Measurements from ENCODE around the gene TFPI.

TFPI gene

GRCh38 chr2:187586011-187586641, 31.9 kb upstream of the TFPI start:
- Histone ChIP-seq H3K4me3 (replicated peaks; ENCODE audit: low read depth, low read length) (no peak overlapping the region), H3K27me3 (replicated peaks; ENCODE audit: control insufficient read depth, insufficient read depth, low read length) (no peaks in the 10 kb centered on the region), H3K36me3 (ENCODE audit: control insufficient read depth, insufficient read depth, low read length) (no peaks in the 10 kb centered on the region)
- no peak for DNase-seq (ENCODE audit: extremely low read depth, insufficient read length)
- no peak for TF ChIP-seq CTCF (IDR thresholded peaks at IDR 0.05; ENCODE audit: insufficient read depth, low read length, poor library complexity, severe bottlenecking)

- Histone ChIP-seq H3K27me3 (replicated peaks; ENCODE audit: control insufficient read depth, insufficient read depth, low read length) (no peaks in the 10 kb centered on the region), H3K4me3 (replicated peaks; ENCODE audit: low read depth, low read length) (no peak overlapping the region), H3K36me3 (ENCODE audit: control insufficient read depth, insufficient read depth, low read length) (no peaks in the 10 kb centered on the region)
- no peak for DNase-seq (ENCODE audit: extremely low read depth, insufficient read length)
- peak; percentile 67 for TF ChIP-seq CTCF (IDR thresholded peaks at IDR 0.05; ENCODE audit: insufficient read depth, low read length, poor library complexity, severe bottlenecking)
Measured at GRCh38 chr2:187581125-187581896, 27.1 kb upstream of the TFPI start.

GRCh38 chr2:187580462-187581124, 26.4 kb upstream of the TFPI start:
- H3K27me3 ChIP-seq (replicated peaks; ENCODE audit: control insufficient read depth, insufficient read depth, low read length) = no peaks in the 10 kb centered on the region
- peak; percentile 18 for DNase-seq (ENCODE audit: extremely low read depth, insufficient read length)
- no peak overlapping the region for H3K4me3 ChIP-seq (replicated peaks; ENCODE audit: low read depth, low read length)
- H3K36me3 ChIP-seq (ENCODE audit: control insufficient read depth, insufficient read depth, low read length) = no peaks in the 10 kb centered on the region
- peak; percentile 36 for TF ChIP-seq CTCF (IDR thresholded peaks at IDR 0.05; ENCODE audit: insufficient read depth, low read length, poor library complexity, severe bottlenecking)

- H3K4me3 ChIP-seq (replicated peaks; ENCODE audit: low read depth, low read length) = no peak overlapping the region
- DNase-seq (ENCODE audit: extremely low read depth, insufficient read length) = no peak
- no peak for TF ChIP-seq CTCF (IDR thresholded peaks at IDR 0.05; ENCODE audit: insufficient read depth, low read length, poor library complexity, severe bottlenecking)
Measured at GRCh38 chr2:187577310-187577709, 23.1 kb upstream of the TFPI start.

GRCh38 chr2:187576906-187577305, 22.7 kb upstream of the TFPI start:
- Histone ChIP-seq H3K36me3 (ENCODE audit: control insufficient read depth, insufficient read depth, low read length) (no peaks in the 10 kb centered on the region), H3K27me3 (replicated peaks; ENCODE audit: control insufficient read depth, insufficient read depth, low read length) (no peaks in the 10 kb centered on the region), H3K4me3 (replicated peaks; ENCODE audit: low read depth, low read length) (no peak overlapping the region)
- DNase-seq (ENCODE audit: extremely low read depth, insufficient read length) = no peak
- no peak for TF ChIP-seq CTCF (IDR thresholded peaks at IDR 0.05; ENCODE audit: insufficient read depth, low read length, poor library complexity, severe bottlenecking)

More at GRCh38 chr2:187577310-187577709, 23.1 kb upstream of the TFPI start:
- no peaks in the 10 kb centered on the region for H3K27me3 ChIP-seq (replicated peaks; ENCODE audit: control insufficient read depth, insufficient read depth, low read length)
- H3K36me3 ChIP-seq (ENCODE audit: control insufficient read depth, insufficient read depth, low read length) = no peaks in the 10 kb centered on the region

Measured in GM06990 (cell line).